Right ventricle myocardium inferior (tissue), 1 donor: Measurements from ENCODE around the gene SSH3. TPM values are rescaled to one million over a fixed set of nuclear protein-coding genes. Genes with fewer than 3 reads are reported as not detected.
"Not testable (repeated sequence)": the region's sequence is repeated elsewhere in the genome, so short reads cannot be mapped to it uniquely, and the experiment has no call there.

Experiments used
- ATAC-seq: fragments of 200-7000 bp; cut with Tn5 transposase; one replicate; pipeline ENCODE4 v1.9.1; 2020; ENCODE audit warnings: mild to moderate bottlenecking, moderate library complexity
- DNase-seq: peaks from one replicate; pipeline ENCODE4 v3.0.0; 2021; ENCODE audit errors: missing footprints
- intact Hi-C: fragments of 100-400 bp; cut with DNase I; formaldehyde crosslinking; loops from one replicate; pipeline ENCODE4 v1.11.0; 2022
- total RNA-seq: library from RNA; stranded (reverse); fragmentation: NEBNext Ultra II Directional; extraction: Animal tissue kit (Norgen Biotek cat#: 25700); gene quantifications from one replicate; pipeline ENCODE4 v1.2.1, GENCODE V29; 2021
- donor health status: DM: no; HTN: yes; CAD: no; lungs with severe emphysema.

Gene SSH3
- total RNA-seq, 1 donor from 2014 or later: 15.8 TPM

- intact Hi-C loops: loop anchor here (1.0 to 5.0 kb wide), 3 partner anchors 51 to 235 kb away; partner anchors contain the start of gene GRK2
- ATAC-seq (peak; percentile 94), DNase-seq (peak; percentile 97)
Observed at GRCh38 chr11:67317205-67317887, 14.0 kb downstream of the SSH3 start.

GRCh38 chr11:67317888-67318555 lies 14.7 kb downstream of the SSH3 start:
- DNase-seq (no peak), ATAC-seq (peak; percentile 1)
- intact Hi-C loops: loop anchor here (1.0 to 5.0 kb wide), 3 partner anchors 52 to 236 kb away; partner anchors contain the start of gene GRK2

GRCh38 chr11:67318876-67319275 lies 15.5 kb downstream of the SSH3 start:
- ATAC-seq, DNase-seq: not testable (repeated sequence)
- intact Hi-C loops: loop anchor here (5.0 kb wide), 1 partner anchor 237 kb away; no protein-coding TSS in a partner anchor

GRCh38 chr11:67320011-67320410 lies 16.7 kb downstream of the SSH3 start:
- DNase-seq (no peak), ATAC-seq (no peak)
- intact Hi-C loops: no loop called here

- ATAC-seq (no peak), DNase-seq (peak; percentile 7)
- intact Hi-C loops: no loop called here
Observed at GRCh38 chr11:67320691-67321090, 17.4 kb downstream of the SSH3 start.

GRCh38 chr11:67321313-67321871 lies 18.1 kb downstream of the SSH3 start:
- peak; percentile 42 for DNase-seq
- ATAC-seq: no peak
- intact Hi-C loops: no loop called here

- no peak for DNase-seq
- no peak for ATAC-seq
- intact Hi-C loops: no loop called here
Observed at GRCh38 chr11:67322049-67322448, 18.7 kb downstream of the SSH3 start.

- intact Hi-C loops: no loop called here
- ATAC-seq (no peak), DNase-seq (no peak)
Observed at GRCh38 chr11:67323526-67323925, 20.2 kb downstream of the SSH3 start.

- intact Hi-C loops: no loop called here
- DNase-seq (no peak), ATAC-seq (no peak)
Observed at GRCh38 chr11:67332081-67332691, 28.9 kb downstream of the SSH3 start.

- intact Hi-C loops: no loop called here
- no peak for DNase-seq
- no peak for ATAC-seq
Observed at GRCh38 chr11:67337257-67337656, 33.9 kb downstream of the SSH3 start.

GRCh38 chr11:67344264-67344663 lies 40.9 kb downstream of the SSH3 start:
- ATAC-seq (no peak), DNase-seq (no peak)
- intact Hi-C loops: no loop called here

GRCh38 chr11:67345247-67345919 lies 42.1 kb downstream of the SSH3 start:
- DNase-seq: no peak
- intact Hi-C loops: no loop called here
- no peak for ATAC-seq

- no peak for DNase-seq
- ATAC-seq: no peak
- intact Hi-C loops: no loop called here
Observed at GRCh38 chr11:67345920-67346819, 42.8 kb downstream of the SSH3 start.

GRCh38 chr11:67347964-67348749 lies 44.8 kb downstream of the SSH3 start:
- intact Hi-C loops: no loop called here
- no peak for ATAC-seq
- no peak for DNase-seq

GRCh38 chr11:67349036-67349435 lies 45.7 kb downstream of the SSH3 start:
- intact Hi-C loops: no loop called here
- DNase-seq (no peak), ATAC-seq (no peak)

GRCh38 chr11:67349457-67349856 lies 46.1 kb downstream of the SSH3 start:
- no peak for DNase-seq
- intact Hi-C loops: no loop called here
- no peak for ATAC-seq

- intact Hi-C loops: loop anchor here (5.0 kb wide), 1 partner anchor 157 kb away; the partner anchor contains the start of genes CDK2AP2 and PITPNM1
- DNase-seq (no peak), ATAC-seq (no peak)
Observed at GRCh38 chr11:67349928-67350465, 46.7 kb downstream of the SSH3 start.
